Measurements from ENCODE around the gene IL20RA.

IL20RA gene

GRCh38 chr6:137011406-137011805, 33.4 kb downstream of the IL20RA start:
- in situ Hi-C loops (cut with HindIII; ENCODE audit: low pct_unique_long_range_greater_than_20kb, low sequenced_read_pairs) = no loop called here
- TF ChIP-seq JUND (IDR thresholded peaks at IDR 0.05; ENCODE audit: low read depth) = no peak
- DNase-seq (ENCODE audit: low read depth in 1 of 2, low spot score in 1 of 2) = no peak

- no peak for DNase-seq (ENCODE audit: low read depth in 1 of 2, low spot score in 1 of 2)
- TF ChIP-seq JUND (IDR thresholded peaks at IDR 0.05; ENCODE audit: low read depth) = no peak
- in situ Hi-C loops (cut with HindIII; ENCODE audit: low pct_unique_long_range_greater_than_20kb, low sequenced_read_pairs) = no loop called here
Observed at GRCh38 chr6:137010128-137010718, 34.5 kb downstream of the IL20RA start.

DNA sequence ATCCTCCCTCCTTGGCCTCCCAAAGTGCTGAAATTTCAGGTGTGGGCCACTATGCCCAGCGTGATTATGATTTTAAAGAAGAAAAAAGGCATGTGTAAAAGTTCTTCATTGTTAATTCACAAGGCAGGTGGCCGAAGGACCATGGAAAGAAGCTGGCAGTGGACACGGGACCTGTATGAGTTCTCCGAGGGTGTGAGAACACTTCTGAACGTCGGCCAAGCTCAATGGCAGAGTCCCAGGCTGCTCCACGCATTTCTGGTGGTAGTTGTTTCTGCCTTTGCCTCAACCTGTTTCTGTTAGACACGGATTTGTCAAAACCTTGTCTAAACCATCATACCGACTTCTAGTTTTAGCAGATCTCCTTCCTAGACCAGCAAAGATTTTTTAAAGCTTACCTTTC, 36.6 kb downstream of the IL20RA start:
- no peak for DNase-seq (ENCODE audit: low read depth in 1 of 2, low spot score in 1 of 2)
- no peak for TF ChIP-seq JUND (IDR thresholded peaks at IDR 0.05; ENCODE audit: low read depth)
- in situ Hi-C loops (cut with HindIII; ENCODE audit: low pct_unique_long_range_greater_than_20kb, low sequenced_read_pairs) = no loop called here

- no peak for DNase-seq (ENCODE audit: low read depth in 1 of 2, low spot score in 1 of 2)
- TF ChIP-seq JUND (IDR thresholded peaks at IDR 0.05; ENCODE audit: low read depth) = no peak
- in situ Hi-C loops (cut with HindIII; ENCODE audit: low pct_unique_long_range_greater_than_20kb, low sequenced_read_pairs) = no loop called here
Observed at GRCh38 chr6:137006056-137006455, 38.7 kb downstream of the IL20RA start.

- no peak for TF ChIP-seq JUND (IDR thresholded peaks at IDR 0.05; ENCODE audit: low read depth)
- DNase-seq (ENCODE audit: low read depth in 1 of 2, low spot score in 1 of 2) = no peak
- in situ Hi-C loops (cut with HindIII; ENCODE audit: low pct_unique_long_range_greater_than_20kb, low sequenced_read_pairs) = no loop called here
Observed at GRCh38 chr6:137005073-137005472, 39.7 kb downstream of the IL20RA start.

- no peak for DNase-seq (ENCODE audit: low read depth in 1 of 2, low spot score in 1 of 2)
- no peak for TF ChIP-seq JUND (IDR thresholded peaks at IDR 0.05; ENCODE audit: low read depth)
- in situ Hi-C loops (cut with HindIII; ENCODE audit: low pct_unique_long_range_greater_than_20kb, low sequenced_read_pairs) = no loop called here
Observed at GRCh38 chr6:137002505-137002904, 42.3 kb downstream of the IL20RA start.

- no peak for TF ChIP-seq JUND (IDR thresholded peaks at IDR 0.05; ENCODE audit: low read depth)
- no peak for DNase-seq (ENCODE audit: low read depth in 1 of 2, low spot score in 1 of 2)
- in situ Hi-C loops (cut with HindIII; ENCODE audit: low pct_unique_long_range_greater_than_20kb, low sequenced_read_pairs) = no loop called here
Observed at GRCh38 chr6:137001977-137002302, 42.8 kb downstream of the IL20RA start.

GRCh38 chr6:137001299-137001976, 43.3 kb downstream of the IL20RA start:
- DNase-seq (ENCODE audit: low read depth in 1 of 2, low spot score in 1 of 2) = no peak
- in situ Hi-C loops (cut with HindIII; ENCODE audit: low pct_unique_long_range_greater_than_20kb, low sequenced_read_pairs) = no loop called here
- no peak for TF ChIP-seq JUND (IDR thresholded peaks at IDR 0.05; ENCODE audit: low read depth)

DNA sequence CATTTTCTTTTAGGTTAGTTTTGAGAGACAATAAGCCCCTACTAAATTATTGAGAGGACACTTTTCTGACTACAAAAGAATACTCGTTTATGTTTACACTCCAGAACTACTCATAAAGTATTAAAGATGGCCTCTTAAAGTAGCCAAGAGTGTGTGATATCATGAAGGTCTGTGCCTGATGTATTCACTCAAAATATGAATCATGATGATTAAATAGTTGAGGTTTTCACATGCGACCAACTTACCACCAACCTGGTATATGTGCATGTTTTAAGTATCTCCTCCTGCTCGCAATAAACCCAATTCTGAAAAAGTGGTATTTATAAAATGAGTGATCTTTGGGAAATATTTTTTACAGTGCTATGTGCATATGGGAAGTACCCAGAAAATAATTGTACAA, 43.9 kb downstream of the IL20RA start:
- in situ Hi-C loops (cut with HindIII; ENCODE audit: low pct_unique_long_range_greater_than_20kb, low sequenced_read_pairs) = no loop called here
- no peak for TF ChIP-seq JUND (IDR thresholded peaks at IDR 0.05; ENCODE audit: low read depth)
- DNase-seq (ENCODE audit: low read depth in 1 of 2, low spot score in 1 of 2) = no peak

DNA sequence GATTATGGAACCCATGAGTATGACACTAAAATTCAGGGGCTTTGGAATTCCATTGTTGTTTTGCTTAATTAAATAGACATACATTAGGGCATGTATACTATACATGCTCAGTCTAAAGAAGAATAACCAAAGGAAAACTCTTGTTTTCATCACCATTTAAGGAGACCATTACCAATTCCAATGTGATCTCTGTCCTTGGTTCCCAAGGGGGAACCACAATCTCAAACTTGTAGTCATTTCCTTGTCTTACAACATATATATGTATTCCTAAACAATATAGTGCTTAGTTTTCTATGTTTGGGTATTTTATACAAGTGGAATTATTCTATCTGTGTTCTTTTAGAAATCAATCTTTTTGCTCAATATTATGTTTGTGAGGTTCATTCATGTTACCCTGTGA, 49.2 kb downstream of the IL20RA start:
- no peak for DNase-seq (ENCODE audit: low read depth in 1 of 2, low spot score in 1 of 2)
- no peak for TF ChIP-seq JUND (IDR thresholded peaks at IDR 0.05; ENCODE audit: low read depth)
- in situ Hi-C loops (cut with HindIII; ENCODE audit: low pct_unique_long_range_greater_than_20kb, low sequenced_read_pairs) = no loop called here

GRCh38 chr6:136994782-136995181, 50.0 kb downstream of the IL20RA start:
- in situ Hi-C loops (cut with HindIII; ENCODE audit: low pct_unique_long_range_greater_than_20kb, low sequenced_read_pairs) = no loop called here

DNA sequence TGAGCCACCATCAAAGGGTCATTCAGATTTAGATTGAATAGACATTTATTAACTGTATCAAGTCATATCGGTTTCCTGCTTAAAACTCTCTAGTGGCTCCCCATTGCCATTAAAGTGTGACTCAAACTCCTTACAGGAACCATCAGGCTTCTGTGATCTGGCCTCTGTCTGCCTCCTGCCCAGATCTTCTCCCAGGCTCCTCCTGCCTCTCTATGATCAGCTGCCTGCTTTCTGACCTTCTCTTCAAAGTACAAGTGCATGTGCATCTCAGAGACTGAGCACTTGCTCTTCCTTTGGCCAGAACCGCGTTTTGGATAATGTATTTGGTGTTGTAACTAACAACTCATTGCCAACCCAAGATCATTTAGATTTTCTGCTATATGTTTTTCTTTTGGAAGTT, 52.7 kb downstream of the IL20RA start:
- TF ChIP-seq JUND (IDR thresholded peaks at IDR 0.05; ENCODE audit: low read depth) = no peak
- in situ Hi-C loops (cut with HindIII; ENCODE audit: low pct_unique_long_range_greater_than_20kb, low sequenced_read_pairs) = no loop called here

More at GRCh38 chr6:136994782-136995181, 50.0 kb downstream of the IL20RA start:
- TF ChIP-seq JUND (IDR thresholded peaks at IDR 0.05; ENCODE audit: low read depth) = no peak
- DNase-seq (ENCODE audit: low read depth in 1 of 2, low spot score in 1 of 2) = no peak

DNA sequence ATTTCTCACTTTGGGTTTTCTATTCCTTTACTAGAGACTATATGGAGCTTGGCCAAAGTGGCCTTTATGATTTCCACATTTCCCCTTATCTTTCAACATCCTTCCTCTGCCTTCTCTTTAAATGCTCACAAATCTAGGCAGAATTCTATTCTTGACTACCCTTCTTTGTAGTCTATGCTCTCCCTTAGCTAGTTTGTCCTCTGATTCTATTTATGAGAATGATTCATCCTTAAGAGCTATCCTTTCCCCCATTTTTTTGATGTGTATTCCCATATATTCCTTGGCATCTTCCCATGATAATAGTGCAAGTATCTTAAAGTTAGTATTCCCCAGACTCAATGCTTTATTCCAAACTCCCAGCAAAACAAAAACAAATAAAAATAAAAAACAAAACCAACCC, 53.1 kb downstream of the IL20RA start:
- no peak for TF ChIP-seq JUND (IDR thresholded peaks at IDR 0.05; ENCODE audit: low read depth)
- in situ Hi-C loops (cut with HindIII; ENCODE audit: low pct_unique_long_range_greater_than_20kb, low sequenced_read_pairs) = no loop called here
- no peak for DNase-seq (ENCODE audit: low read depth in 1 of 2, low spot score in 1 of 2)

More for the DNA sequence above, 52.7 kb downstream of the IL20RA start:
- DNase-seq (ENCODE audit: low read depth in 1 of 2, low spot score in 1 of 2) = no peak

DNA sequence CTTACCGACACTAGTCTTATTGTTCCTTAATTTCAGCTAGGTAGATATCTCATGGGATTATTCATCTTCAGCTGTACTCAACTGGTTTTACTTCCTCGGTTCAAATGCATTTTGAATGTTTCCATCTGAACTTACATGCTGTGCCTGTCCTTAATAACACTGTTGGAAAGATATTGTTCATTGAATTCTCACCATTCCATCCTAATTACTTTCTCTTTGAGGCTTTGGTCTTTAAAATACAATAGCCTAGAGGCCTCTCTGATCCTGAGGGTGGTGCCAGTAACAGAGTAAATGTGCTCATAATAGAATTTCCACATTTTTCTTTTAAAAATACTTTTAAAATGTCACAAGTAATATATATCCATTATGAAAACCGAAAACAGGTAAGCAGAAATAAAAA, 54.0 kb downstream of the IL20RA start:
- in situ Hi-C loops (cut with HindIII; ENCODE audit: low pct_unique_long_range_greater_than_20kb, low sequenced_read_pairs) = no loop called here
- no peak for DNase-seq (ENCODE audit: low read depth in 1 of 2, low spot score in 1 of 2)
- TF ChIP-seq JUND (IDR thresholded peaks at IDR 0.05; ENCODE audit: low read depth) = no peak

All from T47D (cell line).